Mammary epithelial cell (primary cell): Measurements from ENCODE around the gene TESK1.
"Not testable (repeated sequence)": the region's sequence is repeated elsewhere in the genome, so short reads cannot be mapped to it uniquely, and the experiment has no call there.

Experiments
- CTCF ChIP-seq, 2 donors: IDR thresholded peaks in 1 of 2; conservative IDR thresholded peaks in 1 of 2; 2 replicates each; pipeline ENCODE4 v1.5.1; 2011 to 2012; ENCODE audit warnings: inconsistent platforms in 2 of 2, low read length in 2 of 2, mild to moderate bottlenecking in 2 of 2, control low read depth in 1 of 2, low read depth in 1 of 2; ENCODE audit not compliant: insufficient read depth in 1 of 2; ENCODE audit errors: extremely low read depth in 1 of 2
- EZH2 ChIP-seq: IDR thresholded peaks from 2 replicates; pipeline ENCODE4 v1.6.1; 2012; ENCODE audit warnings: low read length, inconsistent platforms, borderline replicate concordance

- TF ChIP-seq EZH2; CTCF (conservative IDR thresholded peaks at IDR 0.05 in 1 of 2, IDR thresholded peaks at IDR 0.05 in 1 of 2; ENCODE audit: extremely low read depth in 1 of 2, insufficient read depth in 1 of 2, low read depth in 1 of 2, low read length in 2 of 2): not testable (repeated sequence)
Measured at GRCh38 chr9:35645736-35646135, 40.7 kb downstream of the TESK1 start.
